Ishikawa (cell line): ENCODE data around the gene HSDL1.

Source experiments
- CEBPB ChIP-seq: IDR thresholded peaks from 2 replicates; pipeline ENCODE4 v1.6.1; 2012
- CREB1 ChIP-seq: IDR thresholded peaks from 2 replicates; pipeline ENCODE4 v1.6.1; 2012; ENCODE audit warnings: low read depth
- EGR1 ChIP-seq: IDR thresholded peaks from 2 replicates; pipeline ENCODE4 v1.6.1; 2012
- EP300 ChIP-seq: IDR thresholded peaks from 2 replicates; pipeline ENCODE4 v1.6.1; 2012; ENCODE audit warnings: borderline replicate concordance
- FOXM1 ChIP-seq: IDR thresholded peaks from 2 replicates; pipeline ENCODE4 v1.6.1; 2012; ENCODE audit warnings: low read depth, borderline replicate concordance
- NFIC ChIP-seq: IDR thresholded peaks from 2 replicates; pipeline ENCODE4 v1.6.1; 2012
- RAD21 ChIP-seq: IDR thresholded peaks from 2 replicates; pipeline ENCODE4 v1.6.1; 2012; ENCODE audit warnings: low read depth
- TAF1 ChIP-seq: IDR thresholded peaks from 2 replicates; pipeline ENCODE4 v1.6.1; 2012; ENCODE audit warnings: low read depth, mild to moderate bottlenecking
- TCF12 ChIP-seq: IDR thresholded peaks from 2 replicates; pipeline ENCODE4 v1.6.1; 2012; ENCODE audit warnings: low read depth
- TEAD4 ChIP-seq: IDR thresholded peaks from 2 replicates; pipeline ENCODE4 v1.6.1; 2012
- YY1 ChIP-seq: IDR thresholded peaks from 2 replicates; pipeline ENCODE4 v1.6.1; 2012; ENCODE audit warnings: low read depth
- ZBTB7A ChIP-seq: IDR thresholded peaks from 2 replicates; pipeline ENCODE4 v1.6.1; 2012; ENCODE audit warnings: low read depth
- TF ChIP-seq, protein P1 (sequence below): IDR thresholded peaks from 2 replicates; pipeline ENCODE4 v1.6.1; 2012
- TF ChIP-seq, protein P2 (sequence below): IDR thresholded peaks from 2 replicates; pipeline ENCODE4 v1.6.1; 2012; ENCODE audit warnings: low read depth, mild to moderate bottlenecking
- TF ChIP-seq, protein P3 (sequence below): IDR thresholded peaks from 2 replicates; pipeline ENCODE4 v1.6.1; 2012

Gene HSDL1

DNA sequence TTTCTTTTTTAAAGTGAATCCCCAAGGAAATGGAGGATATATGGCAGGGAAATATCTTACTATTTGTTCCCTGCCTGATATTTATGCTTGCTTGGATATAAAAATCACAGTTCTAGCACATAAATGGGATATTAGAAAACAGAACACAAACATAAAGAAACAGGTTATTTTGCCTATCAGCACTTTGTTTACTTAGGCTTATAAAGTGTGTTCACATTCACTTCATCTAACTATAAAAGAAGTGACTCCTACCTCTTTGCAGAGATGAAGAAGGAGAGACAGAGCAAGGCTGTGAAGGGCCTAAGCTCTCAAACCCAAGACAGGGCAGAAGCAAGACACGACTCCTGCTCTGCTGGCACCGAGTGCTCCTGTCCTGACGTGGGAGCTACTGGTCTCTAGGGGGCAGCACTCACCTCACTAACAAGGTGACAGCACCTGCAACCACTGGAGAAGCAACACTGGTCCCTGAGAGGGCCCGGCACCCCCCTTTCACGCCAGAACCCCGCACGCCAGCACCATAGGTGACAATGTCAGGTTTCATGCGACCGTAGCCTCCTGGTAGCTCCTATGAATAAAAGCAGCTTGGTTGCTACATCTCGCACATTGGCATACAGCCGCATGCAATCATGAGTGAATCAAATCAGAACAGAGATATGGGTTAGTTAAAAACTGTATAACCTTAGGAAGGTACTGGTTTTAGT lies 60.3 kb downstream of the HSDL1 start:
- TF ChIP-seq, protein P1, sequence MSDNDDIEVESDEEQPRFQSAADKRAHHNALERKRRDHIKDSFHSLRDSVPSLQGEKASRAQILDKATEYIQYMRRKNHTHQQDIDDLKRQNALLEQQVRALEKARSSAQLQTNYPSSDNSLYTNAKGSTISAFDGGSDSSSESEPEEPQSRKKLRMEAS: no peak
- TF ChIP-seq CREB1 (no peak), EGR1 (no peak), RAD21 (peak; percentile 83)
- TF ChIP-seq, protein P2, sequence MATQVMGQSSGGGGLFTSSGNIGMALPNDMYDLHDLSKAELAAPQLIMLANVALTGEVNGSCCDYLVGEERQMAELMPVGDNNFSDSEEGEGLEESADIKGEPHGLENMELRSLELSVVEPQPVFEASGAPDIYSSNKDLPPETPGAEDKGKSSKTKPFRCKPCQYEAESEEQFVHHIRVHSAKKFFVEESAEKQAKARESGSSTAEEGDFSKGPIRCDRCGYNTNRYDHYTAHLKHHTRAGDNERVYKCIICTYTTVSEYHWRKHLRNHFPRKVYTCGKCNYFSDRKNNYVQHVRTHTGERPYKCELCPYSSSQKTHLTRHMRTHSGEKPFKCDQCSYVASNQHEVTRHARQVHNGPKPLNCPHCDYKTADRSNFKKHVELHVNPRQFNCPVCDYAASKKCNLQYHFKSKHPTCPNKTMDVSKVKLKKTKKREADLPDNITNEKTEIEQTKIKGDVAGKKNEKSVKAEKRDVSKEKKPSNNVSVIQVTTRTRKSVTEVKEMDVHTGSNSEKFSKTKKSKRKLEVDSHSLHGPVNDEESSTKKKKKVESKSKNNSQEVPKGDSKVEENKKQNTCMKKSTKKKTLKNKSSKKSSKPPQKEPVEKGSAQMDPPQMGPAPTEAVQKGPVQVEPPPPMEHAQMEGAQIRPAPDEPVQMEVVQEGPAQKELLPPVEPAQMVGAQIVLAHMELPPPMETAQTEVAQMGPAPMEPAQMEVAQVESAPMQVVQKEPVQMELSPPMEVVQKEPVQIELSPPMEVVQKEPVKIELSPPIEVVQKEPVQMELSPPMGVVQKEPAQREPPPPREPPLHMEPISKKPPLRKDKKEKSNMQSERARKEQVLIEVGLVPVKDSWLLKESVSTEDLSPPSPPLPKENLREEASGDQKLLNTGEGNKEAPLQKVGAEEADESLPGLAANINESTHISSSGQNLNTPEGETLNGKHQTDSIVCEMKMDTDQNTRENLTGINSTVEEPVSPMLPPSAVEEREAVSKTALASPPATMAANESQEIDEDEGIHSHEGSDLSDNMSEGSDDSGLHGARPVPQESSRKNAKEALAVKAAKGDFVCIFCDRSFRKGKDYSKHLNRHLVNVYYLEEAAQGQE: no peak

DNA sequence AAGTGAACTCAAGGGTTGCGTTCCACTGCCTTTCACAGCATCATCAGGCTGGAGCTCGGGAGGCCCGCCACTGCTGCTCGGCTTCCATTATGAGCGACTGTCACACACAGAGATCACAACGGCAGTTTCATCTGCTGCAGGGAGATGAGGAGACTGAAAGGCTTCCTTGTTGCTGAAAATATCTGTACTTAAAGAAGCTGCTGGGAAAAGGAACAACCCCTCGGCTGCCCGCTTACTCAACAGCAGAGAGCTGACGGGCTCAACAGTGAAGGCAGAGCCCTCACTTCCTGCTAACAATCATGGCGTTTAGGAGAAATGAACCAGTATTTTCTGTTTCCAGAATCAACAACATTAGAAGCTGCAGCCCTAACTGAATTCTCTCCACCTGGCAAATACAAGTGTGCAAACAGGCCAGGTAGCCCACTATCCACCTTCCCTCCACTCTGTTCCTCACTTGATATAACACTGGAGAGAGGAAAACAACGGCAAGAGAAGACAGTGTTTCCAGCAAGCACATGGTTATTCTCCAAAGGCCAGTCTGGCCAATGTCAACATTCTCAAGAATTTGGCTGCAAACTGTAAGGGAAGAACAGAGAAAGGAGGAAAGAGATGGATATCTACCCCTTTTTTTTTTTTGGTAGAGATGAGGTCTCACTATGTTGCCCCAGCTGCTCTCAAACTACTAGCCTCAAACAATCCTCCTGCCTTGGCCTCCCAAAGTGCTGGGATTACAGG lies 62.0 kb downstream of the HSDL1 start:
- TF ChIP-seq CREB1: no peak
- no peak for TF ChIP-seq NFIC
- TF ChIP-seq, protein P3, sequence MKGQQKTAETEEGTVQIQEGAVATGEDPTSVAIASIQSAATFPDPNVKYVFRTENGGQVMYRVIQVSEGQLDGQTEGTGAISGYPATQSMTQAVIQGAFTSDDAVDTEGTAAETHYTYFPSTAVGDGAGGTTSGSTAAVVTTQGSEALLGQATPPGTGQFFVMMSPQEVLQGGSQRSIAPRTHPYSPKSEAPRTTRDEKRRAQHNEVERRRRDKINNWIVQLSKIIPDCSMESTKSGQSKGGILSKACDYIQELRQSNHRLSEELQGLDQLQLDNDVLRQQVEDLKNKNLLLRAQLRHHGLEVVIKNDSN: no peak
- TF ChIP-seq YY1: no peak
- no peak for TF ChIP-seq FOXM1
- no peak for TF ChIP-seq TCF12
- TF ChIP-seq ZBTB7A: no peak
- TF ChIP-seq CEBPB: no peak
- no peak for TF ChIP-seq EGR1
- no peak for TF ChIP-seq TEAD4
- no peak for TF ChIP-seq EP300
- TF ChIP-seq, protein P2: no peak
- TF ChIP-seq, protein P1: no peak

DNA sequence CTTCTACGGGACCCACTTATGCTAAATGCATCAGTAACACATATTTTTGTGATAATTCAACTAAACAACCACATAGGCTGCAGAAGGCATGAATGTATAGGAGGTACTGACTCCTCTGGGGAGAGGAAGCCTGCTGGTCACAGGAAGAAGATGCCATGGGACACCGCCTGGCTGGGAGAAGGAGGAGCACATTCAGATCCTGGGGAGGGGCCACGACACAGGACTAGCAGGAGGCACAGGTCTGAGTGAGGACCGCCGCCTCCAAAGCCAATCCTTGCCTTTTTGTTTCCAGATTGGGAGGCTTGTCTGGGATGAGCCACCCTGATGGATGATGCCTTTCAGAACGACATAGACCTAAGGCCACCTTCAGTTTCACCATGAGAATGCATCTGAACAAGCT lies 62.9 kb downstream of the HSDL1 start:
- TF ChIP-seq EGR1: no peak
- TF ChIP-seq, protein P1: no peak
- no peak for TF ChIP-seq TCF12
- TF ChIP-seq, protein P3: no peak

DNA sequence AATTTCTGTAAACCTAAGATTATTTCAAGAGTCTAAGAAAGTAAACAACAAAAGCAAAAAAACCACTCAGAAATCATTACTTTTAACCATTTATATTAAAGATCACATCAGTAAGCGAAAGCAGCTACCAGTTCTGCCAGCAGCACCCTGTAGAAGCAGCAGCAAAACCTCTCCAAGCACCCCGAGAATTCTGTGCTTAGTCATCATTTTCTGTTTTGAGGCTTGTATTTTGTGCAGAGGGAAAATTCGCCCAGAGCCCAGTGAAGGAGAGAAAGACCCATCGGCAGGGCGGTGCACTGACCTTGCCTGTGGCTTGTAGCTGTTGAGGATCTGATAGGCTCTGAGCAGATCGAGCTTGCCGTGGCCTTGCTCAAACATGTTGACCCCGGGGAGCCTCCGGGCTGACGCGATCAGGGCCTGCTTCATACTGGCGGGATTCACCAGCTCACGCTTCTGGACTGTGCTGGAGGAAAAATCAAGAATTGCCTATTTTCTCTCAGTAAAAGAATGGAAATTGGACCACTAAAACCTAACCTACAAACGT lies 63.5 kb downstream of the HSDL1 start:
- TF ChIP-seq ZBTB7A: no peak
- TF ChIP-seq, protein P3: no peak
- TF ChIP-seq NFIC: no peak
- no peak for TF ChIP-seq FOXM1
- no peak for TF ChIP-seq EGR1
- TF ChIP-seq RAD21: no peak
- TF ChIP-seq, protein P1: no peak

DNA sequence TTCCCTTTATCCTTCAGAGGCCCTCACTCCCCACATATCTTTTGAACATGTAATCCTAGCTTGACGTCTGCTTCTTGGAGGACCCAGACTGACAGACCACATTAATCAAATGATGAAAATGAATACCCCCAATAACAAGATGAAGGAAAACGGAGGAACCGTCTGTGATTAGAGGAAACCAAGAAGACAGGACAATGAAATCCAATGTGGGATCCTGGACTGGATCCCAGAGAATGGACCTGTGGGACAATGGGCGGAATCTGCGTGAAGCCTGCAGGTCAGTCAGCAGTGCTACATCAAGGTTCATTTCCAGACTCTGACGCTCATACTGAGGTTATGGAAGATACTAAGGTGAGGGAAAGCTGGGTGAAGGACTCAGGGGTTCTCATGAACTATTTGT lies 64.2 kb downstream of the HSDL1 start:
- TF ChIP-seq TCF12 (no peak), NFIC (no peak), TEAD4 (no peak), CEBPB (no peak), FOXM1 (no peak), TAF1 (no peak), EP300 (no peak), RAD21 (no peak), ZBTB7A (no peak), EGR1 (no peak), CREB1 (no peak), YY1 (no peak)
- TF ChIP-seq, protein P2: no peak
- TF ChIP-seq, protein P1: no peak
- TF ChIP-seq, protein P3: no peak
